ENCODE results near the gene MCUR1.

- TF ChIP-seq POLR2A (IDR thresholded peaks at IDR 0.05; ENCODE audit: low read length): no peak
- no peak for TF ChIP-seq GATA1 (IDR thresholded peaks at IDR 0.05; ENCODE audit: low read depth, low read length)
Measured at GRCh38 chr6:13800615-13801014, 13.7 kb downstream of the MCUR1 start.
